ENCODE results near the gene PIK3C2G. TPM values are rescaled to one million over a fixed set of nuclear protein-coding genes. Genes with fewer than 3 reads are reported as not detected.
"Not testable (repeated sequence)": the region's sequence is repeated elsewhere in the genome, so short reads cannot be mapped to it uniquely, and the experiment has no call there.

The PIK3C2G gene
- total RNA-seq, 3 donors from 2014 or later: 0.23 to 0.43 (median 0.32) TPM

GRCh38 chr12:18684430-18684829 lies 423.1 kb downstream of the PIK3C2G start:
- ATAC-seq (no peak), DNase-seq (no peak)
- TF ChIP-seq CTCF (IDR thresholded peaks at IDR 0.05): no peak
- H3K9me3 ChIP-seq: no peaks in the 10 kb centered on the region
- no peak overlapping the region for H3K4me3 ChIP-seq
- intact Hi-C loops (cut with DNase I, micrococcal nuclease): no loop called here
- H3K36me3 ChIP-seq (ENCODE audit: low read depth): no peaks in the 10 kb centered on the region
- H3K4me1 ChIP-seq (ENCODE audit: low read depth): no peaks in the 10 kb centered on the region

- Histone ChIP-seq H3K36me3 (ENCODE audit: low read depth) (no peaks in the 10 kb centered on the region), H3K9me3 (no peaks in the 10 kb centered on the region), H3K4me1 (ENCODE audit: low read depth) (no peaks in the 10 kb centered on the region), H3K4me3 (no peak overlapping the region)
- DNase-seq (no peak), ATAC-seq (no peak)
- no peak for TF ChIP-seq CTCF (IDR thresholded peaks at IDR 0.05)
- intact Hi-C loops (cut with DNase I, micrococcal nuclease): no loop called here
Observed at GRCh38 chr12:18689771-18690170, 428.5 kb downstream of the PIK3C2G start.

- no peak for ATAC-seq
- Histone ChIP-seq H3K4me1 (ENCODE audit: low read depth) (no peaks in the 10 kb centered on the region), H3K4me3 (no peak overlapping the region), H3K36me3 (ENCODE audit: low read depth) (no peaks in the 10 kb centered on the region), H3K9me3 (no peaks in the 10 kb centered on the region)
- intact Hi-C loops (cut with DNase I, micrococcal nuclease): no loop called here
- TF ChIP-seq CTCF (IDR thresholded peaks at IDR 0.05): no peak
- no peak for DNase-seq
Observed at GRCh38 chr12:18690653-18691052, 429.3 kb downstream of the PIK3C2G start.

- H3K4me1 ChIP-seq (ENCODE audit: low read depth); DNase-seq; ATAC-seq; H3K36me3 ChIP-seq (ENCODE audit: low read depth); H3K4me3 ChIP-seq; H3K9me3 ChIP-seq; intact Hi-C loops (cut with DNase I, micrococcal nuclease): not testable (repeated sequence)
Observed at GRCh38 chr12:18693986-18694385, 432.7 kb downstream of the PIK3C2G start.

- intact Hi-C loops (cut with DNase I, micrococcal nuclease): no loop called here
- Histone ChIP-seq H3K4me3 (no peak overlapping the region), H3K36me3 (ENCODE audit: low read depth) (no peaks in the 10 kb centered on the region), H3K9me3 (no peaks in the 10 kb centered on the region), H3K4me1 (ENCODE audit: low read depth) (no peaks in the 10 kb centered on the region)
- ATAC-seq (no peak), DNase-seq (no peak)
- no peak for TF ChIP-seq CTCF (IDR thresholded peaks at IDR 0.05)
Observed at GRCh38 chr12:18696971-18697602, 435.8 kb downstream of the PIK3C2G start.

Other genes starting within 250 kb of the PIK3C2G start
- 1 to 10 TPM; 1.7 to 3.1 (median 3.0) TPM for gene RERGL, start 171.3 kb upstream of the PIK3C2G start, total RNA-seq

All from mucosa of descending colon (tissue), 3 donors.